NCI-H1105 treated with DMSO at 0.1 percent for 48 hours (cell line): ENCODE measurements around the gene LIPA.
"Not testable (repeated sequence)": the region's sequence is repeated elsewhere in the genome, so short reads cannot be mapped to it uniquely, and the experiment has no call there.

ENCODE experiments used
- DNase-seq: peaks from one replicate; lab custom pipeline; 2025; lab: John Stamatoyannopoulos, UW

LIPA gene

DNA sequence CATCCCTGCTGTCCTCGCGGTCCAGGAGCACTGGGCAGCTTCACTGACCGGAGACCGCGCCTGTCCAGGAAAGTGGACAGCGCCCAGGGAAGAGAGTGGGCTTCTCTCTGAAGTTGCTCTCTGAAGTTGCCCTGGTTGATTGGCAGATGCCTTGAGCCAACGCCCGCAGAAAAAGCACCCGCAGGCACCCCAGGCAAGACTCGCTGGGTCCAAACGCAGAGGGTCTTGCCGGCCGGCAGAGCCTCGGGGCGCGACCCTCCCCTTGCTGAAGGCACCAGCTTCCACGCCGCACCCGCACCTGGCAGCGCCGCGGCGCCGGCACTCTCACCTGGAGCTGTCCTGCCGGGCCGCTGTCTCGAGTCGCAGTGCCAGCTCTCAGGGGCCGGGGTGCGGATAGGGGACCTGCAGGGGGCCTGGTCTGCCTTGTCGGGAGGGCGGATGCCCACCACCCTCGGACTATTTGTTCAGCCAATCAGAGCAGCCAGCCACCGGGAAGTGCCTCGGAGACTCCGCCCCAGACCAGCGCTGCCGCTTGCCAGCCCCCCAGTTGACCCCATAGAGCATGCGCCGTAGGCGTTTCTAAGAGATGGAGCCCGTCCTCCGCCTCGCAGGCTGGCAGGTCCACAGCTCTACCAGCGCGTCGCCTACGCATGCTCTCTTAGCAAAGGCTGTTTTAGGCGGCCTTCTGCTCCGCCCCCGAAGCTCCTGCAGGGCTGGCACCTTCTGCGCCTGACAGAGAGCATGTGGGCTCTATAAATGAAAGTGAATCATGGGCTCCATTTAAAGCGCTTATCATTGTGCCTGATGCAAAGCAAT, at the start of gene LIPA:
TSS of gene LIPA (minus strand) at position 367 of the 816 bp plus-strand sequence. CDS start 4,127 bp downstream, outside the sequence.
- peak; percentile 91 for DNase-seq

DNA sequence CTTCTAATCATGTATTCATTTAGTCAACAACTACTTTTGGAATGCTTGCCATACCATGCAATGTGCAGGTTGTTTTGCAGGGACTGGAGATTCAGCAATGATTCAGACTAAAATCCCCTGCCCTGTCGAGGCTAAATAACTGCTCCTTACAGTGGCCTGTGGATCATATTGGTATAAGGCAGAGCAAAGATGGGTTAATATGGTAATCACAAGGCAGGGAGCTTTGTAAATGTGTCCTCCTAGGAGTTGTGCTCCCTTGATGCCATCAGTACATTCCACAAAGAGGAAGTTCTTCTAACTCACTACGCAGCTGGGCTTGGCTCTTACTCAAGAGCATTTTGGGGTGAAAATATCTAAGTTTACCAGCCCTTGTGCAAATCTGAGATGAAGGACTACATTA, 49.7 kb upstream of the LIPA start:
- no peak for DNase-seq

DNA sequence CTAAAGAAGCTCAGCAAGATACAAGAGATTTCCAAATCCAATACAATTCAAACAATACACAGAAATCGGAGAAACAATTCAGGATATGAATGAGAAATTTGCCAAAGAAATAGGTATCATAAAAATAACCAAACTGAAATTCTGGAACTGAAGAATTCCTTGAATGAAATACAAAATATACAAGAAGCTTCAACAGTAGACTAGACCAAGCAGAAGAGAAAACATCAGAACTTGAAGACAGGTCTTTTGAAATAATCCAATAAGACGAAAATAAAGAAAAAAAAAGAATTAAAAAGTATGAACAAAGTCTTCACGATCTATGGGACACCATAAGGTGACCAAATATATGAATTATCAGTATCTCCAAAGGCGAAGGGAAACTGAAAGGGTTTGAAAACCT, 47.5 kb upstream of the LIPA start:
- no peak for DNase-seq

DNA sequence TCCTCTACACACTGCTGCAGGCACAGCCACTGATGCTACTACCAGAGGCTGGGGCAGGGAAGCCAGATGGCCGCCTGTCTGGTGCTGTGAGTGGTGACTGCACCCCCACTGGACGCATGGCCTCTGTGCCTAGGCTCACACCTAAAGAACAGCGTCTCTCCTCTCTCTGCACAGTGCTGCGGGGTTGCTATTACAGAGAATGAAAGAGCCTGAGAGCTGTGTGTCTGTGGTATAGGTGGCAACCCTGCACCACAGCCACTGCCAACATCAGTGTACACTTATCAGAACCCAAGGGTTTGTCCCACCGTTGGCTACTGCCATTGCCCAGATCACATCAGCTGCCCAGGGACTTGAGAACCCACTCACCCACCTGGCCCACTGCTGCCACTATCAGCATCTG, 46.2 kb upstream of the LIPA start:
- no peak for DNase-seq

DNA sequence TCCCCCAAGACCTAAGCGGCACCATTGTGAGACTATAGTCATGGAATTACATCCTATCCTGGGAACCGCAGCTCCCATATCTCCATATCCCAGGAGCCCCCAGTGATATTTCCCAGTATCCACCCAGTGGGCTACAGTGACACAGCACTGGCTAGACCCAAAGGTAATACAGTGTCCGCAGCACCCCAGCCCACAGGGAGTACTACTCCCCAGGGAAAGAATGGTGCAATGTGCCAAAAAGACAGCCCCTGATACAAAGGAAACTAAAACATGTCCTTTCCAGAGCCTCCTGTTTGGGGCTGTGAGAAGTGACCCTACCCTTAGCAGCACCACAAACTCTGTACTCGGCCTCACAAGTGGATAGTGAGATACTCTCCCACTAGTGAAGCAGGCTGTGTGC, 45.8 kb upstream of the LIPA start:
- no peak for DNase-seq

DNA sequence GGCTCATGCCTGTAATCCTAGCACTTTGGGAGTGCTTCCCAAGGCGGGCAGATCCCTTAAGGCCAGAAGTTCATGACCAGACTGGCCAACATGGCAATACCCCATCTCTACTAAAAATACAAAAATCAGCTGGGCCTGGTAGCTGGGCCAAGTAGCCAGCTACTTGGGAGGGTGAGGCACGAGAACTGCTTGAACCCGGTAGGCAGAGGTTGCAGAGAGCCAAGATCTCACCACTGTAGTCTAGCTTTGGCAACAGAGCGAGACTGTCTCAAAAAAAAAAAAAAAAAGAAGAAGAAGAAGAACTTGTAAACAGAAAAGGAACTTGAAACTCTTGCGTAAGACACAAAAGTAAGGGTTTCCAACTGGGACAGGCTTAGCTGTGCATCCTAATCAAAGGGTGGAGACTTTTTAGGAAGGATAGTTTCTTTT, 44.7 kb upstream of the LIPA start:
- DNase-seq, result no peak

DNA sequence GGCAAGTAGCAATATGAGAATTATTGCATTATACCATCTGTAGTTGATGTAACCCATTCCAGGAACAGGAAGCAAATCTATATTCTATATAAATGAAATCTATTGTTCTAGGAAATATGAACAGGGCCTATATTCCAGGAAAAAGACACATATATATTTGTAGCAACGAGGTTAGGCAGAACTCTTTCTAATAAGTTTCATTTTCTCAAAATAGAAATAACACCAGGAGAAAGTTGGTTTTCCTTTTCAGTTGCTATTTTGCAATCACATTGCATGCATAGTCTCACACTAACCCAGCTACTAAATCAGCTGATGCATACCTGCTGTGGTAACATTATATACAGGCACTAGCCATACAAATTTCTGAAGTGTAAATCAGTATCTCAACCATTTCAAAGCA, 44.0 kb upstream of the LIPA start:
- no peak for DNase-seq

DNA sequence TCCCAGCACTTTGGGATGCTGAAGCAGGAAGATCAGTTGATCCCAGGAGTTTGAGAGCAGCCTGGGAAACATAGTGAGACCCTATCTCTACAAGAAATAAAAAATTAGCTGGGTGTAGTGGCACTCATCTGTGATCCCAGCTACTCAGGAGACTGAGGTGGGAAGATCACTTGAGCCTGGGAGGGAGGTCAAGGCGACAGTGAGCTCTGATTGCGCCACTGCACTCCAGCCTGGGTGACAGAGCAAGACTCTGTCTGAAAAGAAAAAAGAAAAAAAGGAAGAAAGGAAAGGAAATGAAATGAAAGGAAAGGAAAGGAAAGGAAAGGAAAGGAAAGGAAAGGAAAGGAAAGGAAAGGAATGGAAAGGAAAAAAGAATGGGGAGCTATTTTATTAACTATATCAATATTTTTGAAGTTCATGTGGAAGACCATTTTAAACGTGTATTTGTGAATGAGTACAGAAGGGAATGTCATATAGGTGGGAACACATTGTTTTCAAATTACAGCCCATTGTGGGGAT, 43.2 kb upstream of the LIPA start:
- DNase-seq, result no peak

DNA sequence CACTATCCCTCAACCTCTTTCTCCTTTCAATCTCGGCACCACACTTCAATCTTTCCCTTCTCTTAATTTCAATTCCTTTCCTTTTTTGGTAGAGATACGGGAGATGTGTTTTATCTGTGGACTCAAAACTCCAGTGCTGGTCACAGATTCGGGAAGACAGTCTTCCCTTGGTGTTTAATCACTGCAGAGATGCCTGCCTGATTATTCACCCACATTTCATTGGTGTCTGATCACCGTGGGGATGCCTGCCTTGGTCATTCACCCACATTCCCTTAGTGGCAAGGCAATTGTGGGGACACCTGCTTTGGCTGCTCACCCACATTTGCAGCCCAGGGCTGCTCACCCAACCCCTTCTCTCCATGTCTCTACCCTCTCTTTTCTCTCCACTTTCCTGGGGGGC, 33.7 kb upstream of the LIPA start:
- not testable (repeated sequence) for DNase-seq

DNA sequence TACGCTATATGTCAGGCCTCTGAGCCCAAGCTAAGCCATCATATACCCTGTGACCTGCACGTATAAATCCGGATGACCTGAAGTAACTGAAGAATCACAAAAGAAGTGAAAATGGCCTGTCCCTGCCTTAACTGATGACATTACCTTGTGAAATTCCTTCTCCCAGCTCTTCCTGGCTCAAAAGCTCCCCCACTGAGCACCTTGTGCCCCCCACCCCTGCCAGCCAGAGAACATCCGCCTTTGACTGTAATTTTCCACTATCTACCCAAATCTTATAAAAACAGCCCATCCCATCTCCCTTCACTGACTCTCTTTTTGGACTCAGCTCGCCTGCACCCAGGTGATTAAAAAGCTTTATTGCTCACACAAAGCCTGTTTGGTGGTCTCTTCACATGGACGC, 33.1 kb upstream of the LIPA start:
- not testable (repeated sequence) for DNase-seq

DNA sequence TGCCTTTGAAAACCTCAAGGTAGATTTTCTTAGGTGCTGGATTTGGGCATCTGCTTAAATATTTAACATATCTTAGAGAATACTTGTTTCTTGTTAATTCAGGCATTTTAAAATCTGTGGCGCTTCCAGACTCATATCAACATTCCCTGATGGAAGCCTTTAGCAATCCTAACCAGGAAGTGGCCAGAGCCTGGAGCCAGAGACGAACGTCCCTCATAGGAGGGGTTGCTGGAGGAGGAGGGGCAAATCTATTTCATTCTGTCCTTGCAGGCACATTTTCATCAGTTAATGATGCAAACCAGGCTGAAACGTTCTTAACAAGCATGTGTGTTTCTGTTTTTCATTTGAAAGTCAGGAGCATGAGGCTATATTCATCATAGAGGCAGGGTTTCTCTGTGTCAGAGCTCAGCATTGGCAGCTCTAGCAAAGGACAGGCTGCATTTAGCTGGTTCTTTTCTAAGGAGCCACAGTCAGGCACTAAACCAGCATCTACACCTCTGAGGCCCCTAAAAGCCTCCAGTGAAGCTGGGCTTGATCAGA, 32.4 kb upstream of the LIPA start:
- DNase-seq, result no peak

DNA sequence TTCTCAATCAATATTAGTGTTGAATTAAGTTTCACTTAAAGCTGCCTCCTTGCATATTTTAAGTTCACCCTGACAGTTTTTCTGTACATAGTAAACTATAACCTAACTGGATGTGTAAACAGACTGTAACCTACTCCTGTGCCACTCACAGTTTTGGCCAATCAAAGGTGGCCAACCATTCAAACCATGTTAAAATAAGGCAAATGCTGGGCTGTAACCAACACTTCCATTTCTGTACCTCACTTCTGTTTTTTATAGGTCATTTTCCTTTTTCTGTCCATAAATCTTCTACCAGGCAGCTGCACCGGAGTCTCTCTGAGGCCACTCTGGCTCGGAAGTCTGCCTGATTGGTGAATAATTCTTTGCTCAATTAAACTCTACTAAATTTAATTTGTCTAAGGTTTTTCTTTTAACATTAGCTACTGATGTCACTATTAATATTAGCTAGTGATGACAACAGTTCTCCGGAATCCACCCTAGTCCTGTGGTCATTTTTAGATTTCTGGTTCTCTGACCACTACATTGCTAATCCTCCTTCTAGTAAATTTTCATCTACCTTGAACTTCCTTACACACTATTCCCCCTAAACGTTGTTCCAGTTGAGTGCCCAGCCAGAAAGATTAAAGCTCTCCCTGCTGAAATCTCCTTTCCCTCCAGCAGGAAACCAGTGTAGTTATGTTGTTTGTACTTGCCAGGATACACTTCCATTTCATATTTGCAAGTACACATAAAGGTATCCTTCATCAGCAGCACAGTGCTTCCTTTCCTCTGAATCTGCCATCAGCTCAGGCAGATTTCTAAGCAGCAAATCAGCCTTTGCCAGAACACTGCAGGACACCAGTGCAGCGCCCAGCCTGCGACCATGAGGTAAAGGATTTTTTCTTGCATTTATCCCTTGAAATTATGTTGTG, 31.7 kb upstream of the LIPA start:
- DNase-seq, result no peak

DNA sequence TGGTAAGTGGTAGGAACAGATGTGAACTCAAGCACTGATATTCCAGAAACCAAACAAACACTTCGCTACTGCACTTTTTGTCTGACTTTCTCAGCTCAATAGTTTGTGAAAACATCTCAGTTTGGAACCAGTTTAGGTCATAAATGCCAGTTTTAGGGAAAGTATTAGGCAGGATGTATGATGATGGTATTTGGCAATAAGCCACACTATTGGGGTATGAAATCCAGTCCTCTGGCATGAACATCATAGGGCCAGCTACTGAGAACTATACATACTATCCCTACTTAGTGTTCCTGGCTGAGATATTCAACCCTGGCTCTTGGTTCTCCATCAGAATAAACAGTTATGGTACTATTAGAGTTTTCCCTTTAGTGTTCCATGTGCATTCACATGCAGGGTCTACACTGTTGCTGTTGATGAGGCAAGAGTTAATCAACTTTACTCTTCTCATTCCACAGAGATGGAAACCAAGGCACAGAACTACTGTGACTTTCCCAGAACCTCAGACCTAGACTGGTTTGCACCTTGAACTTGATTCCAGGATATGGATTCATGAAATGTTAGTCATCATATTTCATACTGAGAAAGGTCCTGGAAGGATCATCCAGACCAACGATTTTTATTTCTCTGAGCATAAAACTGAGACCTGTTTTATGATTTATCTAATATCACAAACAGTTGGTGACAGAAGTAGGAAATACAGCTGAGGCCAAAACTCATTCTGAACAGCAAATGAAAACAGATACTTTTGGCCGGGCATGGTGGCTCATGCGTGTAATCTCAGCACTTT, 30.2 kb upstream of the LIPA start:
- DNase-seq, result no peak

DNA sequence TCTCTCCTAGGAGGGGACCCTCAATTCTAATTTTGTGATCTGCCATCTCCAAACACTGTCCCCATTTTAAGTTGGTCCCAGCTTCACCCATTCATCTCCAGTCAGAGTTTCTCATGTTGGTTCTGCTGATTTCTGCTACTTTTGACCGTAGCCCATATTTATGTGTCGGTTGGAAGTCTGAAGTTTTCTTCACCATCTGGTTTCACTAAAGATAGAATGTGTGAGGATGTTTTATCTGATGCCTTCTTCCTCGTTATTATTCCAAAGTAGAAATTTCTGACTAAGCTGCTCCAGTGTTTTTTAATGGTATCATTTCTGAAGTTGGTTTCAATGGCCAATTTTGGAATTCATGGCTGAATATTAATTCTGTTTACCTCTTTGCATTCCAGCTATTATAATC, 28.9 kb upstream of the LIPA start:
- DNase-seq, result no peak

DNA sequence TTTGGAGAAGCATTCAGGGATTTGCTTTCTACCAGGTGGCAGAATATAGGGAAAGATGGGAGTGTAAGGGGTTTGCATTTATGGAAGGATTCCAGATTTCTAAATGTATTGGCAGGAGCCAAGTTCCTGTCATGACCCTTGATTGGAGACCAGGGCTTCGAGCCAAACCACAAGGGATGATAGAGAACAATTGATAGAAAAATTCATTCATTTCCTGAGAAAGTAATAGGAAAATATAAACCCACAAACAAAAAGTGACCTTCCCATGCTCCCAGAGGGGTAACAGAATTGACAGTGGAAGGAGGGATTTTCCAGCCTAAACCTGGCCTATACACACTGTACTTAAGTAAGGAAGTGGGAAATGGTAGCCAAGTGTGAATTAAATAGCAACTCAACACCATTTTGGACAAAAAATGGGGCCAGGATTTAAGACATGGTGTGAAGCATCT, 27.9 kb upstream of the LIPA start:
- DNase-seq, result peak; percentile 69

DNA sequence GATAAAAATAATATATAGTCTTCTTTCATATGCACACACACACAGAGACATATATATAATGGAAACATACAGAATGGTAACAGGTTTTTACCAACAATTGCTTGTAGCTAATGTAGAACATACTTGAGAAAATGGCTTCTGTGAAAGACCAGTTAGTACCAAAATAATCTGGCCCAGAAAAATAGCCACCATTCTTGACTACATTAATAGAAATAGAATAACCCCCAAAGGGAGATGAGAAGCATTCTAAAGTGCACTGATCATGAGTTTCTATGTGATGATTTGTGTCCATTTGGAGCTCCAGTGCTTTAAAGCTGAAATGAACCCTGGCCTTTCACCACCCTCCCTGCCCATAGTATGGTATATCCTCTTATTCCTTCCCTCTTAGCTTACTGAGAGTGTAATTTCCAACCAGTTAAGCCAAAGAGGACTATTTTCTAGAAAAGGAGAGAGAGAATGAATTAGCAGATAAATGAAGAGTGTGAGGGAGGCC, 27.4 kb upstream of the LIPA start:
- DNase-seq, result no peak

DNA sequence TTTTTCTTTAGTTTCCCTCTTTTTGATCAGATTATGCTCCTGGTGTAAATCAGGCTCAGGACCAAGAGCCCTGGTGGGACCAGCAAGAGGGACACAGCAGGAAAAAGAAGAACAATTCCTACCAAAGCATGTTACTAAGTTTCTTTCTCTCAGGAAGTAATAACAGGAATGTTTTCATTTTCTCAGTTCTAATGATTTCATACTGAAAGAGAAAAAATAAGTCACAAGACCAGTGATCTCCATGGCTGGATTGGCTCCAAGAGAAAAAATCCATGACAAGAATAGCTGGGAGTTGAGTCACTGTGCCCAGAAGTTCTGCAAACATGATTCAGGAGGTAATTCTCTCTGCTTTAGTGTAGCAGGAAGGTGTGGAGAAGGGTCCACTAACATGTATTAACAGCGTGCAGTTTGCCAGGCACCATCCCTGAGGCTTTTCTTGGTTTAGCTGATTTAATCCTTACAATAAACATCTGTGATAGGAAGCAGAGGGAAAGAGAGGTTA, 26.5 kb upstream of the LIPA start:
- no peak for DNase-seq

DNA sequence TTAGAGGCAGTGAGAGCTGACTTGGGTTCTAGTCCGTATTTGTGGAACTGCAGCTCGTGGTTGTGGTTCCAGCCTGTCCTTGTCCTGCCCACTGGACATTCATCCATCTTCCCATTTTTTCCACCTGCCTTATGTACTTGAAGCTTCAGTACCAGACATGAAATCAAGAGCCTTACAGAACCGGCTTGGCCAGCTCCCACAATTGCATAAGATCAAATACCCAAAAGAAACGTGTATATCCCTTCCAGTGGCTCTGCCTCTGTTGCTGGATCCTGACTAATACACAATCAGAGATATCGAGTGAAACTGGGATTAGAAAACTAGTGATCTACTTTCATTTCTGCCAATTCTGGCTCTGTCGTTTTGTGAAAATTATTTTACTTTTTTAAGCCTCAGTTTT, 23.8 kb upstream of the LIPA start:
- DNase-seq, result no peak

DNA sequence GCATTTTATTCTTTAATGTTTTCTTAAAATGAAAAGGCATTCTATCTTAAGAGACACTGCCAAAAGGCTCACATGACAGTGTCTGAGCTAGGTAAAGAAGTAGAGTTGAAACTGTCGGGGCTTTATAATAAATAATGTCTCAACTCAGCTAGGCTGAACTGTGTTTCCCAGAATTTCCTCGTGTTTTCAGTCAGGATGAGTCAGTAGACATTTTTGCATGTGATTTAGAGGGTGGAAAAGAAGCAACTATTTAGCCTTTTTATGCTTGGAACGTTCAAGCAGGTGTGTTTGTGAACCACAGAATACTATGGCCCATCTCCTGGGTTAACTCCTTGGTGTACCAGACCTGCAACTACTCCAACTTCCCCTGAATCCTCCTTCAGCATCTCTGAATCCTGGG, 23.4 kb upstream of the LIPA start:
- DNase-seq, result no peak

DNA sequence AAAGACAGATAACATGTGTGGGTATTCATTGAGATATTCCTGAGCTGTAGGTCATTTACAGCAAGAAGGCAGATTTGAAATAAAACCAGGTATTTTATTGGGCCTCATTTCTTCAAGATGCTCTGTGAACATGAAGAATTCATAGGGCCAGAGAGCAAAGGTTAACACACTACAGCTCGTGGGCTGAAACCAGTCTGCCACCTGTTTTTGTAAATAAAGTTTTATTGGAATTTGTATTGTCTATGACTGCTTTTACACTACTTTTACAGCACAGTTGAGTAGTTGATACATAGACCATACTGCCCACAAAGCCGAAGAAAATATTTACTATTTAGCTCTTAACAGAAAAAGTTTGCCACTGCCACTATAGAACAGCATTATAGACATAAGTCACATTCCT, 22.1 kb upstream of the LIPA start:
- DNase-seq, result no peak

DNA sequence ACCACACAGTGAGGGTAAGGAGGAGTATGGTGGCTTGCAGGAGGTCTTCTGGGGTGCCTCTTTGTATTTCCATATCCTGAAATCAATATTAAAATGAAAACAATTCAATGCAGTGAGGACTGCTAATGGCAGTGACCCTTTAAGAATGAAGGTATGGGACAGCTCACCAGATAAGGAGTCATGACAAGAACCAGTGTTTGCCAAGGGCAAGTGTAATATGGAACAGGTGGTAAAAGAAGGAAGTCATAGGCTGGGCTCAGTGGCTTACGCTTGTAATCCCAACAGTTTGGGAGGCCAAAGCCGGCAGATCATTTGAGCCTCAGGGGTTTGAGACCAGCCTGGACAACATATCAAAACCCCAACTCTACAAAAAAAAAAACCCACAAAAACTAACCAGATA, 20.0 kb upstream of the LIPA start:
- DNase-seq, result no peak

DNA sequence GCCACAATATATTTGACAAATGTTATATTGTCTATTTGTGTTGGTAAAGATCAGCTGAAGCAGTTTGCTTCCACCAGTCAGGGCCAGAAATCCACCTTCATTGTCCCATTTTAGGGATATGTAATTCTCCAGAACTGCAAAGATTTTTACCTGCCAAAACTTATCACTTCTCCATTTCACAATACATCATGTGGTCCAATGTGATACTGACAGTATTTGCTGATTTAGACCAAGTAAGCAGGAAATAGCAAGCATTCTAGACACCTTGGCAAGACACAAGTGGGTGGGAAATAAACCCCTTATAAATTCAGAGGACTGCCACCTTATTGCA, 18.5 kb upstream of the LIPA start:
- no peak for DNase-seq
